ENCODE results near the gene OR51B2.
A peak's percentile ranks its signal among the peaks of the same experiment; 100 is the strongest.

The OR51B2 gene

GRCh38 chr11:5280582-5281102, 43.5 kb downstream of the OR51B2 start:
- Histone ChIP-seq H3K4me3 (no peak overlapping the region), H3K27ac (peak overlapping the region in 5 of 11 experiments; percentile 6 to 63 (median 39); a peak in 10 of 22 replicates), H3K36me3 (no peaks in the 10 kb centered on the region), H3K9ac (no peak overlapping the region), H3K4me2 (peak overlapping the region in 6 of 11 experiments; percentile 1 to 58 (median 22); a peak in 8 of 22 replicates), H4K20me1 (no peaks in the 10 kb centered on the region), H3K4me1 (peaks cover 0 to 16% (median 8%) of the 10 kb centered on the region in 10 experiments; a peak in 10 of 20 replicates), H3K9me3 (replicated peaks in 1 of 11) (no peaks in the 10 kb centered on the region), H3K27me3 (no peaks in the 10 kb centered on the region)
- no peak for TF ChIP-seq Cebpa-rat (IDR thresholded peaks at IDR 0.05)

GRCh38 chr11:5279471-5280090, 44.5 kb downstream of the OR51B2 start:
- Histone ChIP-seq H3K27ac (peak overlapping the region in 6 of 11 experiments; percentile 15 to 67 (median 35); a peak in 6 of 22 replicates), H3K9ac (no peak overlapping the region)

GRCh38 chr11:5277807-5278382, 46.2 kb downstream of the OR51B2 start:
- peaks cover 0 to 16% (median 8%) of the 10 kb centered on the region in 10 experiments; a peak in 10 of 20 replicates for H3K4me1 ChIP-seq
- no peak for TF ChIP-seq Cebpa-rat (IDR thresholded peaks at IDR 0.05)
- H3K9me3 ChIP-seq (replicated peaks in 1 of 11) = no peaks in the 10 kb centered on the region
- no peak overlapping the region for H3K4me2 ChIP-seq
- H3K27ac ChIP-seq = no peak overlapping the region
- no peaks in the 10 kb centered on the region for H4K20me1 ChIP-seq
- no peak overlapping the region for H3K4me3 ChIP-seq
- no peaks in the 10 kb centered on the region for H3K27me3 ChIP-seq
- H3K36me3 ChIP-seq = no peaks in the 10 kb centered on the region
- H3K9ac ChIP-seq = no peak overlapping the region

More at GRCh38 chr11:5279471-5280090, 44.5 kb downstream of the OR51B2 start:
- no peaks in the 10 kb centered on the region for H3K36me3 ChIP-seq
- TF ChIP-seq Cebpa-rat (IDR thresholded peaks at IDR 0.05) = no peak
- no peak overlapping the region for H3K4me2 ChIP-seq
- H3K4me3 ChIP-seq = no peak overlapping the region
- peaks cover 0 to 16% (median 8%) of the 10 kb centered on the region in 10 experiments; a peak in 10 of 20 replicates for H3K4me1 ChIP-seq
- no peaks in the 10 kb centered on the region for H4K20me1 ChIP-seq
- H3K27me3 ChIP-seq = no peaks in the 10 kb centered on the region
- no peaks in the 10 kb centered on the region for H3K9me3 ChIP-seq (replicated peaks in 1 of 11)

- no peak for TF ChIP-seq Cebpa-rat (IDR thresholded peaks at IDR 0.05)
- no peak overlapping the region for H3K9ac ChIP-seq
- no peaks in the 10 kb centered on the region for H3K9me3 ChIP-seq (replicated peaks in 1 of 11)
Observed at GRCh38 chr11:5276697-5277096, 47.4 kb downstream of the OR51B2 start.

GRCh38 chr11:5275369-5276110, 48.6 kb downstream of the OR51B2 start:
- H4K20me1 ChIP-seq = no peaks in the 10 kb centered on the region
- H3K4me1 ChIP-seq = peaks cover 0 to 8% (median under 1%) of the 10 kb centered on the region in 10 experiments; a peak in 10 of 20 replicates
- no peak overlapping the region for H3K9ac ChIP-seq
- H3K27ac ChIP-seq = no peak overlapping the region
- no peak overlapping the region for H3K4me3 ChIP-seq
- no peaks in the 10 kb centered on the region for H3K9me3 ChIP-seq (replicated peaks in 1 of 11)
- H3K36me3 ChIP-seq = no peaks in the 10 kb centered on the region
- no peak overlapping the region for H3K4me2 ChIP-seq
- H3K27me3 ChIP-seq = no peaks in the 10 kb centered on the region
- no peak for TF ChIP-seq Cebpa-rat (IDR thresholded peaks at IDR 0.05)

More at GRCh38 chr11:5276697-5277096, 47.4 kb downstream of the OR51B2 start:
- H3K27me3 ChIP-seq = no peaks in the 10 kb centered on the region
- H4K20me1 ChIP-seq = no peaks in the 10 kb centered on the region
- no peak overlapping the region for H3K4me3 ChIP-seq
- H3K27ac ChIP-seq = no peak overlapping the region
- H3K4me1 ChIP-seq = peaks cover 0 to 16% (median 8%) of the 10 kb centered on the region in 10 experiments; a peak in 10 of 20 replicates
- no peaks in the 10 kb centered on the region for H3K36me3 ChIP-seq
- H3K4me2 ChIP-seq = no peak overlapping the region

GRCh38 chr11:5274395-5274794, 49.7 kb downstream of the OR51B2 start:
- Histone ChIP-seq H3K36me3 (no peaks in the 10 kb centered on the region), H3K4me3 (no peak overlapping the region), H3K4me2 (no peak overlapping the region), H3K27me3 (no peaks in the 10 kb centered on the region), H3K9ac (no peak overlapping the region), H4K20me1 (no peaks in the 10 kb centered on the region), H3K4me1 (no peaks in the 10 kb centered on the region), H3K9me3 (replicated peaks in 1 of 11) (no peaks in the 10 kb centered on the region), H3K27ac (no peak overlapping the region)
- no peak for TF ChIP-seq Cebpa-rat (IDR thresholded peaks at IDR 0.05)
